Astrocyte (in vitro differentiated cells and primary cell): ENCODE results near the gene ETV7.

Experiments
- EZH2 ChIP-seq: IDR thresholded peaks from 2 replicates; pipeline ENCODE4 v1.6.1; 2012; ENCODE audit warnings: mild to moderate bottlenecking, low read length, inconsistent platforms; ENCODE audit not compliant: insufficient read depth
- TF ChIP-seq, protein P1 (sequence below): IDR thresholded peaks from 2 replicates; pipeline ENCODE4 v1.5.1; 2011; ENCODE audit warnings: low read depth, mild to moderate bottlenecking, inconsistent platforms, low read length, moderate library complexity; ENCODE audit not compliant: insufficient read depth

GRCh38 chr6:36334832-36335459 lies 52.5 kb downstream of the ETV7 start:
- TF ChIP-seq, protein P1, sequence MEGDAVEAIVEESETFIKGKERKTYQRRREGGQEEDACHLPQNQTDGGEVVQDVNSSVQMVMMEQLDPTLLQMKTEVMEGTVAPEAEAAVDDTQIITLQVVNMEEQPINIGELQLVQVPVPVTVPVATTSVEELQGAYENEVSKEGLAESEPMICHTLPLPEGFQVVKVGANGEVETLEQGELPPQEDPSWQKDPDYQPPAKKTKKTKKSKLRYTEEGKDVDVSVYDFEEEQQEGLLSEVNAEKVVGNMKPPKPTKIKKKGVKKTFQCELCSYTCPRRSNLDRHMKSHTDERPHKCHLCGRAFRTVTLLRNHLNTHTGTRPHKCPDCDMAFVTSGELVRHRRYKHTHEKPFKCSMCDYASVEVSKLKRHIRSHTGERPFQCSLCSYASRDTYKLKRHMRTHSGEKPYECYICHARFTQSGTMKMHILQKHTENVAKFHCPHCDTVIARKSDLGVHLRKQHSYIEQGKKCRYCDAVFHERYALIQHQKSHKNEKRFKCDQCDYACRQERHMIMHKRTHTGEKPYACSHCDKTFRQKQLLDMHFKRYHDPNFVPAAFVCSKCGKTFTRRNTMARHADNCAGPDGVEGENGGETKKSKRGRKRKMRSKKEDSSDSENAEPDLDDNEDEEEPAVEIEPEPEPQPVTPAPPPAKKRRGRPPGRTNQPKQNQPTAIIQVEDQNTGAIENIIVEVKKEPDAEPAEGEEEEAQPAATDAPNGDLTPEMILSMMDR: no peak
- no peak for TF ChIP-seq EZH2
